Measurements from ENCODE around the gene GDF10.
A peak's percentile ranks its signal among the peaks of the same experiment; 100 is the strongest.

The GDF10 gene

GRCh38 chr10:47296156-47296894 is 3.7 kb upstream of the GDF10 start:
- no peak for DNase-seq

DNA sequence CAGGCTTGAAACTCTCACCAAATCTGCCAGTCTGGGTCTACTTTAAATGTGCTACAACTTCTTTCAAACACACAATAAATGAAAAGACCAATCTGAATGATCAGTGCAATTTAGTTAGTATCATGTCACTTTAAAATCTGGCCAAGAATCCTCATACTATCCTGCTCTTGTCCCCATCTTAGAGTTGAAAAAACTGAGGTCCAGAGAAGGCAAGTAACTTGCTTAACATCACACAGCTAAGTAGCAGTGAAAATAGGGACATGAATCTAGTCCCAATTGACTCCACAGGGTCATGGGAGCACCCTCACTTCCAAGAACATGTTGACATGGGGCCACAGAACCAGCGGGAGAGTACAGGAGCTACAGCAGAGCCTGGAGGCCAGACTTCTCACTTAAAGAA is 3.1 kb upstream of the GDF10 start:
- no peak for DNase-seq

DNA sequence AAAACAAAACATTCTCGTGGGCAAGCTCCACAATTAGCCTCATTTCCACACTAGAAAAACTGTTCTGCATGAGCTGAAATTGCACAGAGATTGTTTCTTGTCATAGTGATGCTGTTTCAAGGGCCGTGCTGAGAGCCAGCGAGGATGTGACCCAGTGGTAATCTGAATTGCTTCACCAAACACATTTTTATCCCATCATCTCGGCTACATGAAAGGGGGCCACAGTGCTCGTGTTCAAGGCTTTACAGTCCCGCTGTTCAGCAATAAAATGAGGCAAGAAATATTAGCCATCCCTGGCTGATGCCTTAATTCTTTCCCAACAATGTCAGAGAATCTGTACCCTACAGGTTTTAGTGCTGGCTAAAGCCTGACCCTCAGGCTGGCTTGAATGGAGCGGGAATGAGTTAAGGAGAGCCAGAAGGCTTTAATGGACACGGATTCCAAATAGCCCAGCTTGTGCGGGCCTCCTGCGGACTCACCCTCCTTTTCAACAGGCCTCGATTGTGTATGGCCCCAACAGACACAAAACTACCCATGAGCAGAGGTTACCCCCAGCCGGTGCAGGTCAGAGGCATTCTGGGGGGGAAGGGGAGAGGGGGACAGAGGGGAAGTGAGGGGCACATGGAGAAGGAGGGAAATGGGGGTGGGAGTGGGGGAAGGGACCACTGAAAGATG is 2.0 kb upstream of the GDF10 start:
- no peak for DNase-seq

DNA sequence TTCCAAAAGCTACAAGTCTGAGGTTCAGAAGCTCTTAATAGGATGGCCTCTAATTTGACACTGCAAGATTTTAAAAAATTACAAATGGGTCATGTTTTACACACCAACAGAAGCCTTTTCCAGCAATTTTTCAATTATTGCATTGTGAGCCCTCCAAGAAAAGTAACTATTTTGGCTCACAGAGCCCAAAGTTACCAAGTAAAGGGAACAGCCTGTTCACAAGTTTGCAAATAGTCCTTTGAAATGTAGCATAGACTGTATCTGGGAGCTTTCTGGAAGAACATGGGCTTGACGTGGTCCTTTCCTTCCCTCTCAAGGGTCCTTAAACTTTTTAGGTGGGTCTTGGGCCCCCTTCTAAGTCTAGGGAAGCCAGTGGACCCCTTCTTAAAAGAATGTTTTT is 1.3 kb upstream of the GDF10 start:
- DNase-seq: no peak

DNA sequence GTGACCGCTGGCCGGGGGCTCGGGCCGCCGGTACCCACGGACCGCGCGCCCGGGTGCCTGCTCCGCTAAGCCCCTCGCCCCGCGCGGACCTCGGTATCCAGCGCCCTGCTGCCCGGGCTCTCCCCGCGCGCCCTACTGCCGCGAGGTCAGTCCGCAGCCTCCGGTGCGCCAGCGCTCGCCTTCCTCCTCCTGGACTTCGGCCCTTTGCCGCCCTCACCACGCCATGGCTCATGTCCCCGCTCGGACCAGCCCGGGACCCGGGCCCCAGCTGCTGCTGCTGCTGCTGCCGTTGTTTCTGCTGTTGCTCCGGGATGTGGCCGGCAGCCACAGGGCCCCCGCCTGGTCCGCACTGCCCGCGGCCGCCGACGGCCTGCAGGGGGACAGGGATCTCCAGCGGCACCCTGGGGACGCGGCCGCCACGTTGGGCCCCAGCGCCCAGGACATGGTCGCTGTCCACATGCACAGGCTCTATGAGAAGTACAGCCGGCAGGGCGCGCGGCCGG is 483 bp downstream of the GDF10 start:
- no peak for DNase-seq

DNA sequence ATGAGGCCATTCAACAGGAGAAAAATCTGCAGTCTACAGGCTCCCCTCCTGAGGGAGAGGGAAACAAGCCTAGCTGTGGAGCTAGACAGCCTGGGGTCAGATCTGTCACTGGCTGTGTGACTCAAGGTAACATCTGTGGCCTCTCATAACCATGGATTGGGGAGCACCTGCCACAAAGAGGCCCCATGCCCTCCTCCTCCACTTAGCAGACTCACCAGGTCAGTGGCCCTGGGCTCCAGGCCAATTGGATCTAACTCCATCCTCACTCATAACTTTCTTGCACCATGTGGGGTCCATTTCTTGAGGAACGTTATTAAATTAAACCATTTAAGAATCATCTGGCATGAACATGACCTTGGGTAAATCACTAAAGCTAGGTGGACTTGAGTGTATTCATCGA is 1.8 kb downstream of the GDF10 start:
- no peak for DNase-seq

DNA sequence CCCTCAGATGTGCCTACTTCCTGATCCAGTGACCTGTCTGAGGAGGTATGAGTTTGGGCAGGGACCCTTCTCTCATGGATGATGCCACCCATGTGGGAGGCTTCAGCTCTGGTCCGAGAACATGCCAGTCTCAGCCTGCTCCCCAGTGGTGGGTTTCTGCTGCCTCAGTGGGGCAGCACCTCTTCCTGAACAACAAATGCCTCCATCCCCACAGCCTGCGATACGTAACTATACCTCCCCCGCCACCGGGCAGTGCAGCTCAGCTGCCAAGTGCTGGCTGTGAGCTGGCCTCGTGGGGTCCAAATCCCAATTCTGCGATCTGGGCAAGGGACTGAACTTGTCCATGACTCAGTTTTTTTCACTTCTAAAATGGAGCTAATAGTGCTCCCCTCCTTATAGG is 3.1 kb downstream of the GDF10 start:
- DNase-seq: no peak

DNA sequence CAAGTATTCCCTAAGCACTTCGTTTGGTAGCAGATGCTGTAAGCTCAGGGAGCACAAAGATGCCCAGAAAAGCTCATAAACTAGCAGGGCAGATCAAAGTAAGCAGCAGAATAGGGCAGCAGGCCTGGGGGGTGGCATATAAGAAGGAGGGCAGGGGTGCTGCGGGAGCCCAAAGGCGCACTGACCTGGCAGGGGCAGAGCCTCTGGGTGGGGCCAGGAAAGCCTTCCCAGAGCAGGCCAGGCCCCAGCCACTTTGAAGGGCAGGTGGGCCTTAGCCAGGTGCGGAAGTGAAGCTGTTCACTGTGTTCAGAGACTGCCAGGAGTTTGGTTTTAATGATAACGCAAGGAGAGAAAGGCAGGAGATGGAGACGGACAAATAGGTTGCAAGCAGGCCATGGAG is 3.9 kb downstream of the GDF10 start:
- DNase-seq: no peak

DNA sequence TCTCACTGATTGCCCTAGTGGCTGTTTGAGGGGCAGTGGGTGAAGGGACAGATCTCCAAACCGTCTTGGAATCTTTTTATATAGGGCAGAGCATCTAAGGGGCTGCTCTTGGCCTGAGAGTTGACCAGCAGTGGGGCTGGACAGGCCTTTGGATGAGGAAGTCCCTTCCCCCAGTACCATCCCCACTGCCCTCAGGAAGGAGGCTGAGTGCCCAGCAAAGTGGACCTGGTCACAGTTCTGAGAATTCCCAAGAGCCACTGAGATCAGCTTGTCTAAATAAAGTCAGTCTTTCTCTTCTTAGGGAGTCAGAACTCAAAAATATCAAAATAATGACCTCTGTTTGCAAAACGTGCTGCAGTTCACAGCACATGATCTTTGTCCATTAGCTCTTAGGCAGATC is 5.6 kb downstream of the GDF10 start:
- DNase-seq: no peak

DNA sequence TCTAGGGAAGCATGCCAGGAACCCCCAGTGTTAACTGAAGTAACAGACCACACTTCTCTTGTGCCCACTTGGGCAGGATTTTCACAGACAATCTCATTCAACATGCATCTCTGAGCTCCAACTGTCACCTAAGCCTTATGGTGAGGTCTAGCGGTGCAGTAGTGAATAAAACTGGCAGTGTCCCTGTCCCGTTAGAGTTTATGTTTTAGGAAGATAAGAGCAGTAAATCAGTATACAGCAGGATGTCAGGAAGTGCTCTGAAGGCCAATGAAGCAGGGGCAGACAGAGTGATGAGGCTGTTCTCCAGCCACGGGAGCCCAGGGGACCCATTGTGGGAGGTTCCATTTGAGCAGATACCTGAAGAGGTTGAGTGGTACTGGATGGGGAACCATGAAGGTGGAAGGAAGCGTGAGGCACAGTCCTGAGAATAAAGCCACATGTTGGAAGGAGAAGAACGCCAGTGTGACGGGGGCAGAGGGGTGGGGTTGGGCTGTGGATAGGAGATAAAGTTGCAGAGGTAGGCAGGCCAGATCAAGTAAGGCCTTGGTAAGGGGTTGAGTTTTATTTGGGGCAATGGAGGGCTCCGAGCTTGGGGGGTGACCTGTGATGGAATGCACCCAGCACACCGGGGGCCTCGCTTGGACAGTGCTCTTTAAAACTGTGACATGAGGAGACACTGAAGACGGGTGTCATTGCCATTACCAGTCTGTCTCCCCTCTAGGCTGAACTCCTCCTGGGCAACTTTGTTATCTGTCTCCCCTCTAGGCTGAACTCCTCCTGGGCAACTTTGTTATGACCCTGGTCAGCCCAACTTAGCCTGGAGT is 6.6 kb downstream of the GDF10 start:
- no peak for DNase-seq

DNA sequence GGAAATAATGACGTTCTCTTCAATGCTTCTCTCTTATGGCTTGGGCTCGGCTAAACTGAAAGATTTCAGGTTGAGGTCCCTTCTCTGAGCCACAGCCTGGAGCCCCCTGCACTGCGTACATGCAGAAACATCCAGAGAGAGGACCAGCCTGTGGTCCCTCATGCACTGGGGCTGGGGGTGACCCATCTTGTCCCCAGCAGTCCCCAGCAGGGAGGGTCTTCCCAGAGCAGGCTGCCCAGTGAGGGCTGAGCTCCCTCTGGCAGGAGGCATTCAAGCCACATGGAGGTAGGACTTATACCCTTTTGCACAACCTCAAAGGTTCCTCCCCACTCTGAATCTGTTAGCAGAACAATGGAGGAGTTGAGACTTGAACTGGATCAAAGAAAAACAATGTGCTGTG is 7.4 kb downstream of the GDF10 start:
- DNase-seq: no peak

GRCh38 chr10:47308775-47309174 is 8.8 kb downstream of the GDF10 start:
- no peak for DNase-seq

DNA sequence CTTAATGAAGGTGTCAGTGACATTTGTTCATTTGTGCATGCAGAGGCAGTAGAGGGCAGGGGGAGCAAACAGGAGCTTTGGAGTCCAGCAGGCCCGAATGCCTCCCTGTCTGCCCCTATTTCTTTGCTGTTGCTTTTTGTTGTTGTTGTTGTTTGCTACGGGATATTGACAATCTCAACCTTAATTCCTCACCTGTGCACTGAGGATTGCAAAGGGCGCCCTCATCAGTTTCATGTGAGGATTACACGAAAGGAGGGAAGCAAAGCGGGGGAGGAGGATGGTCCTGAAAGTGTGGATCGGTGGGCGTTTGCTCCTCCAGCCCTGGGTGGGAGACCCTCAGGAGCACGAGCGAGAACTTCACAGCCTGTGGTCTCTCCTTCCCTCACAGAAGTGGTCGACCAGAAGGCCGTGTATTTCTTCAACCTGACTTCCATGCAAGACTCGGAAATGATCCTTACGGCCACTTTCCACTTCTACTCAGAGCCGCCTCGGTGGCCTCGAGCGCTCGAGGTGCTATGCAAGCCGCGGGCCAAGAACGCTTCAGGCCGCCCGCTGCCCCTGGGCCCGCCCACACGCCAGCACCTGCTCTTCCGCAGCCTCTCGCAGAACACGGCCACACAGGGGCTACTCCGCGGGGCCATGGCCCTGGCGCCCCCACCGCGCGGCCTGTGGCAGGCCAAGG is 9.6 kb downstream of the GDF10 start:
- DNase-seq: no peak

DNA sequence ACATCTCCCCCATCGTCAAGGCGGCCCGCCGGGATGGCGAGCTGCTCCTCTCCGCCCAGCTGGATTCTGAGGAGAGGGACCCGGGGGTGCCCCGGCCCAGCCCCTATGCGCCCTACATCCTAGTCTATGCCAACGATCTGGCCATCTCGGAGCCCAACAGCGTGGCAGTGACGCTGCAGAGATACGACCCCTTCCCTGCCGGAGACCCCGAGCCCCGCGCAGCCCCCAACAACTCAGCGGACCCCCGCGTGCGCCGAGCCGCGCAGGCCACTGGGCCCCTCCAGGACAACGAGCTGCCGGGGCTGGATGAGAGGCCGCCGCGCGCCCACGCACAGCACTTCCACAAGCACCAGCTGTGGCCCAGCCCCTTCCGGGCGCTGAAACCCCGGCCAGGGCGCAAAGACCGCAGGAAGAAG is 10.1 kb downstream of the GDF10 start:
- no peak for DNase-seq

GRCh38 chr10:47311193-47311931 is 11.4 kb downstream of the GDF10 start:
- no peak for DNase-seq

- DNase-seq: peak; percentile 11
Observed at GRCh38 chr10:47311932-47312662, 12.1 kb downstream of the GDF10 start.

DNA sequence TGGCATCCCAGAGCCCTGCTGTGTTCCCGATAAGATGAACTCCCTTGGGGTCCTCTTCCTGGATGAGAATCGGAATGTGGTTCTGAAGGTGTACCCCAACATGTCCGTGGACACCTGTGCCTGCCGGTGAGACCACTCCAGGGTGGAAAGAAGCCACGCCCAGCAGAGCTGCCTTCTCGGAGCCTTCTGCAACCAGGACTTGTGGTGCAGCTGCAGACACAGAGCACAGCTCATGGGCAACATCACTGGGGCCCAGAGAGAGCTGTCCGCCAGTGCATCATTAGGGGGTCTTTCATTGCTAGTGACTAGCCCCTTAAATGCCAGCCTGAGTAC is 12.6 kb downstream of the GDF10 start:
- no peak for DNase-seq

DNA sequence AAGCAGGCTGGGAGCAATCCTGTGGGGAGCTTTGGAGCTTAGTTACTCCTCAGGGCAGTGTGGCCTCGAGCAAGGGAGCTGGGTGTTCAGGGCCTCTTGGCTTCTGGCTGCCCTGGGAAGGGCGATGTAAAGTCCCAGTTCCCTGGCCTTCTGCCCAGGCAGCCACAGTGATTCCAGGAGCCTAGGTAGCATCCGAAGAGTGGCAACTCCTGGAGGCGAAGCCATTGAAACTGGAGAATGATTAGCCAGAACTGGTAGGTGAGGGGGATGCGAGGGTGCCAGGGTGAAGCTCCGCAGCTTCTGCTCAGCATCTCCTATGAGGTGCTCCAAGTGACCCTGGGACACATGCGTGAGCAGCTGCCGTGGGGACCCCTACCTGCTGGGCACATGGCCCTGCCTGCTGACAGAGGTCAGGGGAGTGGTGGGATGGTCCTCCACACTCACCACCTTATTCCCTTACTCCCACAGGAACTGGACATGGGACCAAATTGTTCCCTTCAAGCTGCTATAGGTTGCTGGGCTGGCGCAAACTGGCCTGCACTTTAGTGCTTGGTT is 14.5 kb downstream of the GDF10 start:
- no peak for DNase-seq

DNA sequence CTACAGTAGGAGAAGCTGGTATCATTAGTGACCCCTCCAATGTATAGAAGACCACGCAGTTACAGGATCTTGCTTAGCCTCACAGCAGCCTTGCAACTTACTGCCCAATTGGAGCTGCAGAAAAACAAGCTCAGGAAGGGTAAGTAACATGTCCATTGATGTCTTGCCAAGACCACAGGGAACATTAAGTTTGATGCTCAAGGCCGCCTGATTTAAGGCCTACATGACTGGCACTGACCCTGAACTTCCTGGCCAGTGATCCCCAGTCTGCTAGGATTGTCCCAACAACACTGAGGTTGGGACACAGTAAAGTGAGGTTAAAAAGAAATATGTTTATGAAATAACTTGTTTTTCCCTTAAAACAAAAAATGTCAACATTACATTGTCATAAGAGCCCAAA is 15.4 kb downstream of the GDF10 start:
- no peak for DNase-seq

- DNase-seq: no peak
Observed at GRCh38 chr10:47316131-47316530, 16.1 kb downstream of the GDF10 start.

- DNase-seq: no peak
Observed at GRCh38 chr10:47317251-47317650, 17.3 kb downstream of the GDF10 start.

- DNase-seq: no peak
Observed at GRCh38 chr10:47318706-47319105, 18.7 kb downstream of the GDF10 start.

All from NCI-H2227 treated with DMSO at 0.1 percent for 48 hours (cell line).